Osteoblast (primary cell): ENCODE measurements around the gene CHURC1. TPM values are rescaled to one million over a fixed set of nuclear protein-coding genes. Genes with fewer than 3 reads are reported as not detected.

ENCODE experiments used
- DNase-seq: peaks from one replicate; pipeline ENCODE4 v3.0.0; 2011; ENCODE audit warnings: low spot score, mixed read lengths; ENCODE audit not compliant: insufficient read length; ENCODE audit errors: missing footprints
- H2AFZ ChIP-seq: 2 replicates; pipeline ENCODE4 v1.6.0; 2011; ENCODE audit warnings: mild to moderate bottlenecking, low read length
- H3K27ac ChIP-seq: 2 replicates; pipeline ENCODE4 v1.5.1; 2011; ENCODE audit warnings: mild to moderate bottlenecking, low read depth, low read length, moderate library complexity
- H3K27me3 ChIP-seq: 2 replicates; pipeline ENCODE4 v1.6.0; 2012; ENCODE audit warnings: mild to moderate bottlenecking, control low read depth, inconsistent platforms, low read length, moderate library complexity; ENCODE audit not compliant: insufficient read depth
- H3K36me3 ChIP-seq: 2 replicates; pipeline ENCODE4 v1.5.1; 2011; ENCODE audit warnings: mild to moderate bottlenecking, low read length, control low read depth, moderate library complexity; ENCODE audit not compliant: insufficient read depth
- H3K4me1 ChIP-seq: 2 replicates; pipeline ENCODE4 v1.5.1; 2011; ENCODE audit warnings: mild to moderate bottlenecking, low read length, control low read depth, moderate library complexity; ENCODE audit not compliant: insufficient read depth
- H3K4me2 ChIP-seq: 2 replicates; pipeline ENCODE4 v1.6.0; 2011; ENCODE audit warnings: mild to moderate bottlenecking, low read length; ENCODE audit not compliant: insufficient read depth
- H3K4me3 ChIP-seq: fragments of 200-600 bp; sonication (generic); 3 replicates; pipeline ENCODE4 v1.5.1; 2012; ENCODE audit warnings: mild to moderate bottlenecking, low read length, inconsistent platforms; ENCODE audit not compliant: insufficient read depth
- H3K79me2 ChIP-seq: 2 replicates; pipeline ENCODE4 v1.6.0; 2012; ENCODE audit warnings: mild to moderate bottlenecking, low read length, control low read depth, inconsistent platforms; ENCODE audit not compliant: insufficient read depth
- H3K9me3 ChIP-seq: 2 replicates; pipeline ENCODE4 v1.5.1; 2011; ENCODE audit warnings: low read depth, low read length, control low read depth
- H4K20me1 ChIP-seq: 2 replicates; pipeline ENCODE4 v1.6.0; 2012; ENCODE audit warnings: mild to moderate bottlenecking, low read length, control low read depth; ENCODE audit not compliant: insufficient read depth
- total RNA-seq: library from RNA; depleted of rRNA; stranded (reverse); fragments of >200 nt; gene quantifications from 2 replicates; pipeline ENCODE4 v1.2.3, GENCODE V29; 2012
- TF ChIP-seq, protein P1 (sequence below): IDR thresholded peaks from 2 replicates; pipeline ENCODE4 v1.5.1; 2011; ENCODE audit warnings: mild to moderate bottlenecking, low read depth, low read length, moderate library complexity; ENCODE audit errors: extremely low read depth

The CHURC1 gene
- total RNA-seq, 1 donor = 79.6 TPM

DNA sequence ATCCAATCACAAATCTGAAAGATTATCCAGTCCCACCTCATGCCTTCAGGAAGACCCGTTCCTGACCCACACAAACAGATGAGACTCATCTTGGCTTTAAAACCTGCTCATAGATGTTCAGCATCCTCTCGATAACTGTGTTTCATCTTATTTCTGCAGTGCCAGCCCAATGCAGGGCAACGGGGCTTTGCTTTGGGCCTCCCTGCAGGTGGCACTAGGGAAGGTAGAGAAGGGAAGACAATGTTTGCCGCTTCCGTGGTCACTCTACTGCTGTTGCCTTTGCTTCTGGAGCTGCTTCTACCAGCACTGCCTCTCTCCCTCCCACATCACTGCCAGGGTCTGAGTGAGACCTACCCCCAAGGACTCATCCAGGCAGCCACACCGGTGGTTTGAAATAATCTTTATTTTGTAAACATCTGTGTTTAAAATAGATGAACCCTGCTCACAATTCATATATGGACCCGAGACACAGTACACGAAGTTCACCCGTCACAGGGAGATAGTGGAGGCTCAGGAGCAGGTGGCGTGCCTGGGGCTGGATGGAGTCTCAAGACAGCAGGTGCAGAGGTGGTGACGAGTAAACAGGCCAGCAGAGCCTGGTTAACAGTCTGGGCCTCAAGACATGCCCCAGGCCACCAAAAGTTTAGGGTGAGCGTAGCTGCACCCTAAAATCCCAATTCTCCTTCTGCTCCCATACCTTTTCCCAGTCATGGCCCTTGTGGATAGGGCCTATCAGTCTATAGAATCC lies 31.4 kb downstream of the CHURC1 start:
- Histone ChIP-seq H2AFZ (no peak overlapping the region), H3K27ac (no peak overlapping the region)

DNA sequence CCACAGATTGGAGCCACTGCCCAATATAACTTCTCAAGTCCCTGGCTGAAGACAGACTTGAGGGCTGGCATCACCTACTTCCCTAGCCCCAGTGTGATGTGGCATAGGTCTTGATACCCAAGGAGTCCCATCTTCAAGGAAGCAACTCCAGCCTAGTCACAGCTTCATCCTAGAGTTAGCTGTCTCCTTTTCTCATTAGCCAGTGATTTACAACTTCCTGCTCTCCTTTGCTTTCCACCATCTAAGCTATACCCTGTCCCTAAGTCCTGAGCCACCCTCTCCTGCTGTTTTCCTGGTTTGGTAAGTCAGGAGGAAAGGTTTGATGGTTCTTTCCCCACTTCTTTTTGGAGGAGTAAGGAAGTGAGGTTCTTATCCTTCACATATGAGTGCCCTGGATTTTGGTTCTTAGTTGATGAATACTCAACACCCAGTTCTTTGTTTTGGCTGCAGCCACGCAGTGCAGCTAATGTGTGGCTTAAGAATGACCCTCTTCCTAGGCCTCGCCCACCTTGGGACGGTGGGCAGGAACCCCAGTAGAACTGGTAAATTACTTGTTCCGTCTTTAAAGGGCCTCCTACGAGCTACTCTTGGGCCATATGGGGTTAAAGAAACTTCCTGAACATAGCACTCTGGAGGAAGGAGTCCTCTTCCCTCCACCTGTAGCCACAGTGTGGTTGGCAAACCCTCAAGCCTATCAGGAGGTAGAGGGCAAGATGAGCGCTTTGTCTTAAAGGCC lies 32.2 kb downstream of the CHURC1 start:
- H3K4me1 ChIP-seq = no peaks in the 10 kb centered on the region
- H3K27ac ChIP-seq = no peak overlapping the region
- TF ChIP-seq, protein P1, sequence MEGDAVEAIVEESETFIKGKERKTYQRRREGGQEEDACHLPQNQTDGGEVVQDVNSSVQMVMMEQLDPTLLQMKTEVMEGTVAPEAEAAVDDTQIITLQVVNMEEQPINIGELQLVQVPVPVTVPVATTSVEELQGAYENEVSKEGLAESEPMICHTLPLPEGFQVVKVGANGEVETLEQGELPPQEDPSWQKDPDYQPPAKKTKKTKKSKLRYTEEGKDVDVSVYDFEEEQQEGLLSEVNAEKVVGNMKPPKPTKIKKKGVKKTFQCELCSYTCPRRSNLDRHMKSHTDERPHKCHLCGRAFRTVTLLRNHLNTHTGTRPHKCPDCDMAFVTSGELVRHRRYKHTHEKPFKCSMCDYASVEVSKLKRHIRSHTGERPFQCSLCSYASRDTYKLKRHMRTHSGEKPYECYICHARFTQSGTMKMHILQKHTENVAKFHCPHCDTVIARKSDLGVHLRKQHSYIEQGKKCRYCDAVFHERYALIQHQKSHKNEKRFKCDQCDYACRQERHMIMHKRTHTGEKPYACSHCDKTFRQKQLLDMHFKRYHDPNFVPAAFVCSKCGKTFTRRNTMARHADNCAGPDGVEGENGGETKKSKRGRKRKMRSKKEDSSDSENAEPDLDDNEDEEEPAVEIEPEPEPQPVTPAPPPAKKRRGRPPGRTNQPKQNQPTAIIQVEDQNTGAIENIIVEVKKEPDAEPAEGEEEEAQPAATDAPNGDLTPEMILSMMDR = no peak
- H3K9me3 ChIP-seq = no peaks in the 10 kb centered on the region
- peaks cover 4% of the 10 kb centered on the region for H3K36me3 ChIP-seq
- no peaks in the 10 kb centered on the region for H3K79me2 ChIP-seq
- H3K27me3 ChIP-seq = no peaks in the 10 kb centered on the region
- no peak for DNase-seq
- H3K4me2 ChIP-seq = no peak overlapping the region
- no peak overlapping the region for H2AFZ ChIP-seq
- no peak overlapping the region for H3K4me3 ChIP-seq
- H4K20me1 ChIP-seq = no peaks in the 10 kb centered on the region

More for the DNA sequence above, 31.4 kb downstream of the CHURC1 start:
- TF ChIP-seq, protein P1 = no peak
- H4K20me1 ChIP-seq = no peaks in the 10 kb centered on the region
- no peak for DNase-seq
- no peak overlapping the region for H3K4me3 ChIP-seq
- H3K9me3 ChIP-seq = no peaks in the 10 kb centered on the region
- no peak overlapping the region for H3K4me2 ChIP-seq
- H3K4me1 ChIP-seq = no peaks in the 10 kb centered on the region
- H3K79me2 ChIP-seq = no peaks in the 10 kb centered on the region
- peaks cover 4% of the 10 kb centered on the region for H3K36me3 ChIP-seq
- H3K27me3 ChIP-seq = no peaks in the 10 kb centered on the region

DNA sequence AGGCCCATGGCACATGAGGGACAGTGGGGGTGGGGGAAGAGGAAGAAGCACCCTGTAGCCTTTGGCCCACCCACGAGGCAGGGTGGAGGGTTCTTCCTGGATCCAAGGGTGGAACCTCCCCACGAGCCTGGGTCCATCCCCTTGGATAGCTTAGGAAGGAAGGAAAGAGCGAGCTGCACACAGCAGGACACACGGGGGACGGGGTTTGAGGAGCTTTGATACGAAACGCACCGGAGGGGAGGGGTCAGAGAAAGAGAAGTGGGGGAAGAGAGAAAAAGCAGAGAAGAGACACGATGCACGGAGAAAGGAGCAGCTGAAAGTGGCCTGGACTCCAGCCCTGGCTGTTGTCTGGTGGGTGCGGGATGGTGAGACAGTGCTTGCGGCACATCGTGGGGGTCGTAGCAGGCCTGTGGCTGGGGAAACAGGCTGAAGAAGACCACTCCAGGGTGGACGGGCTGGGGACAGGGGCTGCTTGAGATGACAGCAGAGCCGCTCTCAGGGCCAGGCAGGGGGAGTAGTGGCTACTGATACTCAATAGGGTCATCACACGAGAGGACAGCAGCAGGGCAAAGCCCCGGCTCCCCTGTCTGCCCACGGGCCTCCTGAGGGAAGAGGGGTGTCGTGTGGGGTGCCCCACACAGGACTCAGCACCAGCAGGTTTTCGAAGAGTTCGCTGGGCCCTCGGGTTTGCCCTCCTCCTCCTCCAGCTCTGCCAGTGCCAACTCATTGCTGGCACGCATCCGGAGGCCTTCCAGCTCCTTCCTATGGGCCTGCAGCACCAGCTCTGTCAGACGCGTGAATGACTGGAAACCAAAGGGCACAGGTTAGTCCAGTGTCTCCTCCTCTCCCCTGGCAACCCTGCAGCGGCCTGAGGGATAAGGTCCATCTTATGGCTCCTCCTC lies 33.7 kb downstream of the CHURC1 start:
- no peaks in the 10 kb centered on the region for H3K4me1 ChIP-seq
- TF ChIP-seq, protein P1 = no peak
- H3K4me3 ChIP-seq = no peak overlapping the region
- H3K79me2 ChIP-seq = no peaks in the 10 kb centered on the region
- peaks cover 4% of the 10 kb centered on the region for H3K36me3 ChIP-seq
- H4K20me1 ChIP-seq = peaks cover 3% of the 10 kb centered on the region
- no peak overlapping the region for H2AFZ ChIP-seq
- H3K9me3 ChIP-seq = no peaks in the 10 kb centered on the region
- H3K4me2 ChIP-seq = no peak overlapping the region
- no peak overlapping the region for H3K27ac ChIP-seq
- no peaks in the 10 kb centered on the region for H3K27me3 ChIP-seq
- DNase-seq = no peak
